ENCODE data around the gene SERPINA5. TPM values are rescaled to one million over a fixed set of nuclear protein-coding genes. Genes with fewer than 3 reads are reported as not detected.

SERPINA5 gene
- total RNA-seq, 1 experiment from 2014 or later: 3.0 TPM

GRCh38 chr14:94570002-94570400, 11.2 kb upstream of the SERPINA5 start:
- DNase-seq (ENCODE audit: low read depth, low spot score) (no peak), ATAC-seq (no peak)
- TF ChIP-seq JUND (IDR thresholded peaks at IDR 0.05): no peak
- Histone ChIP-seq H3K79me2 (ENCODE audit: insufficient read depth, low read length) (no peaks in the 10 kb centered on the region), H3K27me3 (ENCODE audit: insufficient read depth, low read length) (no peaks in the 10 kb centered on the region), H4K20me1 (ENCODE audit: insufficient read depth) (no peaks in the 10 kb centered on the region), H2AFZ (ENCODE audit: low read depth, low read length, poor library complexity, severe bottlenecking) (no peak overlapping the region), H3K36me3 (ENCODE audit: control insufficient read depth in 1 of 2, insufficient read depth in 2 of 2, low read length in 2 of 2) (no peaks in the 10 kb centered on the region), H3K9ac (ENCODE audit: low read length) (no peak overlapping the region), H3K4me2 (ENCODE audit: low read length) (no peak overlapping the region), H3K4me1 (ENCODE audit: control insufficient read depth in 1 of 2, insufficient read depth in 2 of 2, low read length in 2 of 2) (no peaks in the 10 kb centered on the region), H3K4me3 (replicated peaks in 1 of 2; ENCODE audit: low read depth in 1 of 2, low read length in 2 of 2) (no peak overlapping the region), H3K27ac (ENCODE audit: low read depth, low read length) (no peak overlapping the region), H3K9me3 (ENCODE audit: control insufficient read depth in 1 of 2, insufficient read depth in 1 of 2, low read depth in 1 of 2, low read length in 2 of 2) (no peaks in the 10 kb centered on the region), H3K9me2 (ENCODE audit: insufficient read depth) (no peaks in the 10 kb centered on the region)
- BruUV-seq (replicated peaks): no TSS peak
- POLR2A ChIA-PET: no interaction called here
- CTCF ChIA-PET: no interaction called here
- RAD21 ChIA-PET (ENCODE audit: low non-redundant PET in 1 of 2, low total read pairs in 2 of 2, uncharacterized antibody in 2 of 2, unreplicated experiment in 2 of 2): no interaction called here
- intact Hi-C loops (cut with micrococcal nuclease): no loop called here

GRCh38 chr14:94570440-94570839, 10.8 kb upstream of the SERPINA5 start:
- no peak overlapping the region for H3K9ac ChIP-seq (ENCODE audit: low read length)
- no TSS peak for BruUV-seq (replicated peaks)
- ATAC-seq (no peak), DNase-seq (ENCODE audit: low read depth, low spot score) (no peak)
- H3K27me3 ChIP-seq (ENCODE audit: insufficient read depth, low read length): no peaks in the 10 kb centered on the region
- no peaks in the 10 kb centered on the region for H4K20me1 ChIP-seq (ENCODE audit: insufficient read depth)
- no peaks in the 10 kb centered on the region for H3K79me2 ChIP-seq (ENCODE audit: insufficient read depth, low read length)
- no peaks in the 10 kb centered on the region for H3K9me2 ChIP-seq (ENCODE audit: insufficient read depth)
- intact Hi-C loops (cut with micrococcal nuclease): no loop called here
- ChIA-PET POLR2A (no interaction called here), CTCF (no interaction called here), RAD21 (ENCODE audit: low non-redundant PET in 1 of 2, low total read pairs in 2 of 2, uncharacterized antibody in 2 of 2, unreplicated experiment in 2 of 2) (no interaction called here)
- no peaks in the 10 kb centered on the region for H3K9me3 ChIP-seq (ENCODE audit: control insufficient read depth in 1 of 2, insufficient read depth in 1 of 2, low read depth in 1 of 2, low read length in 2 of 2)
- H3K27ac ChIP-seq (ENCODE audit: low read depth, low read length): no peak overlapping the region
- H3K4me3 ChIP-seq (replicated peaks in 1 of 2; ENCODE audit: low read depth in 1 of 2, low read length in 2 of 2): no peak overlapping the region
- no peak overlapping the region for H3K4me2 ChIP-seq (ENCODE audit: low read length)
- no peaks in the 10 kb centered on the region for H3K4me1 ChIP-seq (ENCODE audit: control insufficient read depth in 1 of 2, insufficient read depth in 2 of 2, low read length in 2 of 2)
- H3K36me3 ChIP-seq (ENCODE audit: control insufficient read depth in 1 of 2, insufficient read depth in 2 of 2, low read length in 2 of 2): no peaks in the 10 kb centered on the region
- no peak overlapping the region for H2AFZ ChIP-seq (ENCODE audit: low read depth, low read length, poor library complexity, severe bottlenecking)
- TF ChIP-seq POLR2A (IDR thresholded peaks at IDR 0.05; ENCODE audit: borderline replicate concordance, extremely low read depth, insufficient read depth, insufficient read length) (no peak), CTCF (IDR thresholded peaks at IDR 0.05 in 2 of 3, conservative IDR thresholded peaks at IDR 0.05 in 1 of 3; ENCODE audit: borderline replicate concordance in 1 of 3, insufficient read depth in 1 of 3, low read depth in 2 of 3, low read length in 2 of 3) (no peak), RAD21 (IDR thresholded peaks at IDR 0.05; ENCODE audit: low read depth) (no peak), SRF (IDR thresholded peaks at IDR 0.05; ENCODE audit: low read depth) (no peak), EZH2phosphoT487 (IDR thresholded peaks at IDR 0.05; ENCODE audit: borderline replicate concordance) (no peak), ZBTB33 (IDR thresholded peaks at IDR 0.05; ENCODE audit: extremely low read depth, insufficient replicate concordance, low read length) (no peak), SIN3A (IDR thresholded peaks at IDR 0.05; ENCODE audit: low read depth) (no peak), FOSL1 (IDR thresholded peaks at IDR 0.05; ENCODE audit: low read depth) (no peak), CEBPB (IDR thresholded peaks at IDR 0.05; ENCODE audit: low read depth) (no peak), TCF7L2 (IDR thresholded peaks at IDR 0.05; ENCODE audit: borderline replicate concordance, extremely low read depth, insufficient read depth, insufficient read length) (no peak), EGR1 (IDR thresholded peaks at IDR 0.05; ENCODE audit: low read depth) (no peak), POLR2AphosphoS5 (IDR thresholded peaks at IDR 0.05; ENCODE audit: low read depth, low read length) (no peak), ATF3 (IDR thresholded peaks at IDR 0.05) (no peak), MAX (IDR thresholded peaks at IDR 0.05) (no peak), YY1 (IDR thresholded peaks at IDR 0.05; ENCODE audit: extremely low read depth, insufficient replicate concordance, low read depth, low read length) (no peak), SP1 (IDR thresholded peaks at IDR 0.05; ENCODE audit: low read depth) (no peak), CBX3 (IDR thresholded peaks at IDR 0.05; ENCODE audit: low read depth) (no peak)
